Progenitor cell of endocrine pancreas (in vitro differentiated cells): Measurements from ENCODE around the gene LIPK. TPM values are rescaled to one million over a fixed set of nuclear protein-coding genes. Genes with fewer than 3 reads are reported as not detected.

Experiments
- DNase-seq: peaks from one replicate; pipeline ENCODE4 v3.0.0; 2021; ENCODE audit warnings: low spot score; ENCODE audit not compliant: unreplicated experiment
- H3K27ac Mint-ChIP-seq: 2 replicates; pipeline ENCODE4 v1.8.0; 2021; ENCODE audit warnings: mild to moderate bottlenecking, moderate library complexity, mixed read lengths
- H3K27me3 Mint-ChIP-seq: 2 replicates; pipeline ENCODE4 v1.8.0; 2021; ENCODE audit warnings: mixed read lengths
- H3K36me3 Mint-ChIP-seq: 2 replicates; pipeline ENCODE4 v1.8.0; 2022; ENCODE audit warnings: mixed read lengths; ENCODE audit not compliant: insufficient read depth
- H3K4me1 Mint-ChIP-seq: 2 replicates; pipeline ENCODE4 v1.8.0; 2021; ENCODE audit warnings: low read depth, mixed read lengths
- H3K4me3 Mint-ChIP-seq: 2 replicates; pipeline ENCODE4 v1.8.0; 2021; ENCODE audit warnings: low read depth, mild to moderate bottlenecking, moderate library complexity, mixed read lengths
- H3K9me3 Mint-ChIP-seq: 2 replicates; pipeline ENCODE4 v1.8.0; 2021; ENCODE audit warnings: low read depth, mixed read lengths
- total RNA-seq: library from RNA; stranded (reverse); gene quantifications from 2 replicates; pipeline ENCODE4 v1.2.1, GENCODE V29; 2021
- TF ChIP-seq, protein P1 (sequence below): fragments of 200-600 bp; sonication (generic); IDR thresholded peaks from one replicate; pipeline ENCODE4 v1.5.0; 2021; ENCODE audit warnings: antibody characterized with exemption, mild to moderate bottlenecking; ENCODE audit not compliant: unreplicated experiment

The LIPK gene
- total RNA-seq, 1 donor from 2014 or later = not detected

DNA sequence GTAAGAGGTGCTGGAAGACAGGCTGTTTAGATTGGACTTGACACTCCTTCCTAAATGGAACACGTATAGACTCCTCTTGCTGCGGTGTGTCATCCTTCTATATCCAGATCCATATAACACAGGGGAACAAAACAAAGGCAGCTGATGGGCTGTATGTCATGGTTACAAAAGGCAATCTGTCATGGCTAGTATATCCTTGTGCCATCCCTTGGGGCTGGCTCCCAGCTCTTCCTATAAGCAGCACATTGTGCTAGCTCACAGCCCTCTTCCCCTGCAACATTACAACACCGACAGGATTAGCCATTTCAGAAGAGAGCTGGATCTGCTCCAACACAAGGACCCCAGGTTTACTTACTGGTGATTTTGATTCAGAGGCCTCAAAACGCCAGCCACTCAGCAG is 15.3 kb downstream of the LIPK start:
- TF ChIP-seq, protein P1, sequence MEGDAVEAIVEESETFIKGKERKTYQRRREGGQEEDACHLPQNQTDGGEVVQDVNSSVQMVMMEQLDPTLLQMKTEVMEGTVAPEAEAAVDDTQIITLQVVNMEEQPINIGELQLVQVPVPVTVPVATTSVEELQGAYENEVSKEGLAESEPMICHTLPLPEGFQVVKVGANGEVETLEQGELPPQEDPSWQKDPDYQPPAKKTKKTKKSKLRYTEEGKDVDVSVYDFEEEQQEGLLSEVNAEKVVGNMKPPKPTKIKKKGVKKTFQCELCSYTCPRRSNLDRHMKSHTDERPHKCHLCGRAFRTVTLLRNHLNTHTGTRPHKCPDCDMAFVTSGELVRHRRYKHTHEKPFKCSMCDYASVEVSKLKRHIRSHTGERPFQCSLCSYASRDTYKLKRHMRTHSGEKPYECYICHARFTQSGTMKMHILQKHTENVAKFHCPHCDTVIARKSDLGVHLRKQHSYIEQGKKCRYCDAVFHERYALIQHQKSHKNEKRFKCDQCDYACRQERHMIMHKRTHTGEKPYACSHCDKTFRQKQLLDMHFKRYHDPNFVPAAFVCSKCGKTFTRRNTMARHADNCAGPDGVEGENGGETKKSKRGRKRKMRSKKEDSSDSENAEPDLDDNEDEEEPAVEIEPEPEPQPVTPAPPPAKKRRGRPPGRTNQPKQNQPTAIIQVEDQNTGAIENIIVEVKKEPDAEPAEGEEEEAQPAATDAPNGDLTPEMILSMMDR = no peak
- H3K27ac Mint-ChIP-seq = no peak overlapping the region
- peaks cover 15% of the 10 kb centered on the region for H3K27me3 Mint-ChIP-seq
- no peaks in the 10 kb centered on the region for H3K36me3 Mint-ChIP-seq
- peaks cover 1% of the 10 kb centered on the region for H3K4me1 Mint-ChIP-seq
- H3K9me3 Mint-ChIP-seq = no peaks in the 10 kb centered on the region
- no peak for DNase-seq
- H3K4me3 Mint-ChIP-seq = no peak overlapping the region

DNA sequence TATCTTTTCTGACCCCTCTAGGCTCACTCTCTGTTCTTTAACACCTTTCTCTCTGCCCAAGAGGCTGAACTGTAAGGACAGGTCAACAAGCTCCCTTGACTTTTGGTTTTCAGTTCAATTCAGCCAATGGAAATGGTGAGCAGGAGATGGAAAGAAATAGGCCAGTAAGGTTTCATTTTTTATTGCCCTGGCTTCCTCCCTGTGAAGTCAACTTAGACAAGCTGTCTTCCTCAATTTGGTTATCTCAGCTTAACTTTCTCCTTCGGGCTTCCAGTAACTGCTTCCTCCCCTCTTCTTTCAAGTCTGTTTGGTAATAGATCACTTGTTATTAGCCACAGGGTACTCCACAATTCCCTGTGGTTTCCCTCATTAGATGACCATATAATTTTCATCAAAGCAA is 19.7 kb downstream of the LIPK start:
- no peaks in the 10 kb centered on the region for H3K36me3 Mint-ChIP-seq
- no peak overlapping the region for H3K4me3 Mint-ChIP-seq
- peaks cover 19% of the 10 kb centered on the region for H3K27me3 Mint-ChIP-seq
- H3K4me1 Mint-ChIP-seq = peaks cover 1% of the 10 kb centered on the region
- DNase-seq = no peak
- peaks cover 2% of the 10 kb centered on the region for H3K9me3 Mint-ChIP-seq
- no peak overlapping the region for H3K27ac Mint-ChIP-seq
- TF ChIP-seq, protein P1 = no peak

DNA sequence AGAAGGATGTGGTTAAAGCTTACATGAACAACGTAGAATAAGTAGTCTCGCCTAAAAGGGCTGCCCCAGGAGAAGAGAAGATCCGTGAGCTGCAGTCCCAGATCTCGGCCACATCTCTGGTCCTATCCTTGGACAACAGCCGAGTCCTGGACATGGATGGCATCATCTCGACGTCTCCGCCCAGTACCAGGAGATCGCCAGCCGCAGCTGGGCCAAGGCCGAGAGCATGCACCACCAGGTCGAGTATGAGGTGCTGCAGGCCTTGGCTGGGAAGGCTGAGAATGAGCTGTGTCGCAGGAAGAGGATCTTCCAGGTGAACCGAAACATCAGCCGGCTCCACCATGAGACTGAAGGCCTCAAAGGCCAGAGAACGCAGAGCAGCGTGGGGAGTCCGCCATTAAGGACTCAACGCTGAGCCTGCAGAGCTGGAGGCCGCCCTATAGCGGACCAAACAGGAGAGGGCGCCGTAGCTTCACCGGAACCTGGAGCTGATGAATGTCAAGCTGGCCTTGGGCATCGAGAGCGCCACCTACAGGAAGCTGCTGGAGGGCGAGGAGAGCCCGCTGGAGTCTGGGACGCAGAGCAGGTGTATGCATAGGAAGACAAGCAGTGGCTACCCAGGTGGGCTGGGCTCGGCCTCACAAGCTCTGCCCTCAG is 22.2 kb downstream of the LIPK start:
- no peak overlapping the region for H3K27ac Mint-ChIP-seq
- no peak for DNase-seq
- no peaks in the 10 kb centered on the region for H3K36me3 Mint-ChIP-seq
- H3K4me1 Mint-ChIP-seq = peaks cover 2% of the 10 kb centered on the region
- peaks cover 19% of the 10 kb centered on the region for H3K27me3 Mint-ChIP-seq
- H3K4me3 Mint-ChIP-seq = no peak overlapping the region
- peaks cover 2% of the 10 kb centered on the region for H3K9me3 Mint-ChIP-seq
- TF ChIP-seq, protein P1 = peak; percentile 46

DNA sequence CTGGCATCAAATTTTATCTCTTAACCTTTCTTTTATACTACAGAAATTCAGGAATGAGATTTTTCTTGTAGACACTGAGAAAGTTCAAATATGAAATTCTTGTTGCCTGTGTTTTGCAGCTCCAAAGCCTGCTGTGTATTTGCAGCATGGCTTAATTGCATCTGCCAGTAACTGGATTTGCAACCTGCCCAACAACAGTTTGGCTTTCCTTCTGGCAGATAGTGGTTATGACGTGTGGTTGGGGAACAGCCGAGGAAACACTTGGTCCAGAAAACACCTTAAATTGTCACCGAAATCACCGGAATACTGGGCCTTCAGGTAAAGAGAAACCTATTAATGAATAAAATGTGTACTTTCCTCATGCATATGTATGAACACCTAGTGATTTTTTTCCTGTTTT is 24.8 kb downstream of the LIPK start:
- TF ChIP-seq, protein P1 = no peak
- DNase-seq = no peak
- H3K4me3 Mint-ChIP-seq = no peak overlapping the region
- peaks cover 2% of the 10 kb centered on the region for H3K9me3 Mint-ChIP-seq
- H3K36me3 Mint-ChIP-seq = no peaks in the 10 kb centered on the region
- no peak overlapping the region for H3K27ac Mint-ChIP-seq
- H3K4me1 Mint-ChIP-seq = peaks cover 1% of the 10 kb centered on the region
- H3K27me3 Mint-ChIP-seq = peaks cover 15% of the 10 kb centered on the region

DNA sequence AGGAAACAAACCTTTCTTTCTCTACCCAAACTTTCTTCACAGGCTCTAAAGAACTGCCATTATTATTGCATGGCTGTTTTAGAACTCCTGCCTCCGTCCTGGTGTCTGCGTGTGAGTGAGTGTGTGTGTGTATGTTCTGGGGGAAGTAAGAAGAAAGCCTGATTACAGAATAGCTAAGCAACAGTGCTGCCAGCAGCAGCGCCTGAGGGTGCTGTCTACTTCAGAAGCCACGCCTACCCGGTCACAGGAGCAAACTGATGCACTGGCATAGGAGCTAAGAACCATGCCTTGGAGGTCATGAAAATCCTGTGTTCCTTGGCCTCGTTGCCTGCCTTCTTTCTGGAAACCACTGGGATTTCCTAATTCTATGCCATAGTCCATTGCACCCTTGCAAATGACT is 25.2 kb downstream of the LIPK start:
- no peak overlapping the region for H3K4me3 Mint-ChIP-seq
- TF ChIP-seq, protein P1 = no peak
- DNase-seq = no peak
- peaks cover 2% of the 10 kb centered on the region for H3K9me3 Mint-ChIP-seq
- H3K36me3 Mint-ChIP-seq = no peaks in the 10 kb centered on the region
- H3K4me1 Mint-ChIP-seq = peaks cover 1% of the 10 kb centered on the region
- no peak overlapping the region for H3K27ac Mint-ChIP-seq
- H3K27me3 Mint-ChIP-seq = peaks cover 12% of the 10 kb centered on the region
